Measurements from ENCODE around the gene MYO1G. TPM values are rescaled to one million over a fixed set of nuclear protein-coding genes. Genes with fewer than 3 reads are reported as not detected.

The MYO1G gene
- 8.7 TPM for total RNA-seq
- long read RNA-seq, transcript MYO1G-201 (22 exons, 3,267 nt): major isoform, 5 of 17 reads
- long read RNA-seq, partial matches to known transcripts: 12 of 17 reads
- long read RNA-seq, other reads (novel, unspliced or antisense): 0 of 17 reads

GRCh38 chr7:44978511-44979366 is at the start of gene MYO1G:
TSS of gene MYO1G (minus strand) at chr7:44979015. CDS start at chr7:44978961, 54 bp downstream.
- DNase-seq (ENCODE audit: low spot score): peak; percentile 88

GRCh38 chr7:45028138-45028919 is 49.5 kb upstream of the MYO1G start:
- DNase-seq (ENCODE audit: low spot score): peak; percentile 37

DNA sequence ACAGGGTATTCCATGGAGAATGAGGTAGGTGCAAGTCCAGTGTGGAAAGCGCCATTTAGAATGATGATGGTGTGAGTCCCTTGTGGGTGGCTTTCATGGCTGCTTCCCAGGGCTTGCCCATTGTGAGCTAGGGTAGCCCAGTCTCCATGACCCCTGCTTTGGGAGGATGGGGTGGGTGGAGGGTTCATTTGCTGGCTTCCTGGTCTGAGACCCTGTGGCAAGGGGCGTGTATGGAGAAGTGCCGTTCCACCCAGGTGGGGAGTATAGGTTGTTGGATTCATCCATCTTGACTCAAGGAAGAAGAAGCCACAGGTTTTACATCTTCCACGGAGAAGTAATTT is 48.9 kb upstream of the MYO1G start:
- DNase-seq (ENCODE audit: low spot score): no peak

- DNase-seq (ENCODE audit: low spot score): peak; percentile 72
Measured at GRCh38 chr7:45026984-45027773, 48.4 kb upstream of the MYO1G start.

DNA sequence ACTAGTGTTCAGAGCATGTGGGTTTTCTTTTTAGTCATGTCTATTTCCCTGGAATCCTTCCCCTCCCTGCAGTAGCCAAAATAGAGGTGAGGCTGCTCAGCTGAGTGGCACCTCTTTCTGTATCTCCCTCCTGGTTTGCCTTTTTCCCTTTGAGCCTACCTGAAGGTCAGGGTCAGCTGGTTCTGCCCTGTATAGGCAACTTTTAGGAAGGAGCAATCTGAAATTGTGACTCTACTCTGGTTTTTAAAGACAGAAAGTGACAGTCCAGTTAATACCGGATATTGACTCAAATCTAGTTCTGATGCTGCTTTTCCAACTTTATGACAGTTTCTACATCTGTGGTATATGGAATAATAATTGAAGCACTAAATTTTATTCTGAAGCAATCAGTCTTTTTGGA is 47.2 kb upstream of the MYO1G start:
- DNase-seq (ENCODE audit: low spot score): no peak

DNA sequence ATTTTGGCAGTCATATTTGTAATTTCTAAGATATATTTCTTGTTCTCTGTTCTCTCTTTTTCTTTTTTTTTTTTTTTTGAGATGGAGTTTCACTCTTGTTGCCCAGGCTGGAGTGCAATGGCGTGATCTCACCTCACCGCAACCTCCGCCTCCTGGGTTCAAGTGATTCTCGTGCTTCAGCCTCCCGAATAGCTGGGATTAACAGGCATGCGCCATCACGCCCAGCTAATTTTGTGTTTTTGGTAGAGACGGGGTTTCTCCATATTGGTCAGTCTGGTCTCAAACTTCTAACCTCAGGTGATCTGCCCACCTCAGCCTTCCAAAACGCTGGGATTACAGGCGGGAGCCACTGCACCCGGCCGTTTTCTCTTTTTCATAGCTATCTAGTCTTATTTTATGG is 46.7 kb upstream of the MYO1G start:
- peak; percentile 57 for DNase-seq (ENCODE audit: low spot score)

DNA sequence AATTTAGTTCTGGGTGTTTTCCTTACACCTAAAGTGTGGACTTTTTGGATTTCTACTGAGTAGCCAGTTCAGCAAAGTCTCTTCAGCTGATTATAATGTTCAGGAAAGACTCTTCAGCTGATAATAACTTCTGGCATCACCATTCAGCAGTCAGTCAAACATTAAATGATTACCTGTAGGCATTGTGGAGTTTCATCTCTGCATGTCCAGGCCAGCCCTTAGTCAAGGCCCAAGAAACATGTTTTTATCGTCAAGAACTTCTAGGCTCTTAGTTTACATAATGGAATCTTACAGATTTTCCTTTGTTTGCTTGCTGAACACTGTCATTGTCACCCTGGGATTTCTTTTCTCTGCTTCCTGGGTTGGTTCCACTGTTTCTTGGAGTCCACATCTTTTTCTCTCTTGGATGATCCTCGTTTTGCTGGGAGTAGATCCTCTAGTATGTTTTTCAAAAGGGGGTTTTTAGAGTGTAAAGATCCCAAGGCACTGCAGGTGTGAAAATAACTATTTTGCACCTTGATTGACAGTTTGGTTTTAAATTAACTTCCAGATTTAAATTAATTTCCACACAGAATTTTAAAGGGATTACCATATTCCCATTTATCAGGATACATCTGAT is 45.4 kb upstream of the MYO1G start:
- DNase-seq (ENCODE audit: low spot score): no peak

- DNase-seq (ENCODE audit: low spot score): peak; percentile 18
Measured at GRCh38 chr7:45021604-45022296, 42.9 kb upstream of the MYO1G start.

GRCh38 chr7:45020915-45021314 is 42.1 kb upstream of the MYO1G start:
- peak; percentile 35 for DNase-seq (ENCODE audit: low spot score)

DNA sequence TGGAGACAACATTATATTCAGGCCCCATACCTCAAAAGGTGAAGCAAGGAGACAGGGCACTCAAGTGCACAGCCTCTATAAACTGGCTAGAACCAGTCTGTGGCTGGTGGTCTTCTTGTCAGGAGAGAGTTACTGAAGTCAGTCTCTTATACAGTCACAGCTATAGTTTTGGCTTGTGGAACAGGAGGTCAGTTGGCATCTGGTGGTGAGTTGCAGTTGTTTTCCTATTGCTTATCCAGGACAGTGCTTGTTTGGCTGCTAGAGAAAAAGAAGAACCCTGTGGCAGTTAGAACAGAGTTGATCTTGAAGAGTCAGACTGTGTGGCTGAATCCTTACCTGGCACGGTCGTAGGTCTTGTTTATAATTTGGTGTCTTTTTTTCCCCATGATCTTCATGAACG is 38.4 kb upstream of the MYO1G start:
- DNase-seq (ENCODE audit: low spot score): no peak

GRCh38 chr7:45015313-45015712 is 36.5 kb upstream of the MYO1G start:
- no peak for DNase-seq (ENCODE audit: low spot score)

DNA sequence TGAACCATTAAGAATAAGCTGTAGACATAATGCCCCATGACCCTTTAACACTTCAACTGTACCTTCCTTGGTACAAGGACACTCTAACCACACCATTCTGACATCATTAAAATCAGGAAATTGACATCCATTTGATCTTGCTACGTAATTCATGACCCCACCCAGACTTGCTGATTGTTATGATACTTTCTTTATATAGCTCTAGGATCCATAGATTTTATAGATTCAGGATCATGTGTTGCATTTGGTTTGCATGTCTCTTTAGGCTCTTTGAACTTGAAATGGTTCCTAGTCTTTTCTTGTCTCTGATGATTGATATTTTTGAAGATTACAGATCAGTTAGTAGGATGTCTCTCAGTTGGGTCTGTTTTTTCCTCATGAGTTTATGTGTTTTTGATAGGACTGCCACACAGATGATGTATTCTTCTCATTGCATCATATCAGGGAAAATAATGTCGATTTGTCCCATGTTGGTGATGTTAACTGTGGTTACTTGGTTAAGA is 34.7 kb upstream of the MYO1G start:
- DNase-seq (ENCODE audit: low spot score): no peak

- DNase-seq (ENCODE audit: low spot score): no peak
Measured at GRCh38 chr7:45007571-45008328, 28.9 kb upstream of the MYO1G start.

- DNase-seq (ENCODE audit: low spot score): no peak
Measured at GRCh38 chr7:45007106-45007505, 28.3 kb upstream of the MYO1G start.

DNA sequence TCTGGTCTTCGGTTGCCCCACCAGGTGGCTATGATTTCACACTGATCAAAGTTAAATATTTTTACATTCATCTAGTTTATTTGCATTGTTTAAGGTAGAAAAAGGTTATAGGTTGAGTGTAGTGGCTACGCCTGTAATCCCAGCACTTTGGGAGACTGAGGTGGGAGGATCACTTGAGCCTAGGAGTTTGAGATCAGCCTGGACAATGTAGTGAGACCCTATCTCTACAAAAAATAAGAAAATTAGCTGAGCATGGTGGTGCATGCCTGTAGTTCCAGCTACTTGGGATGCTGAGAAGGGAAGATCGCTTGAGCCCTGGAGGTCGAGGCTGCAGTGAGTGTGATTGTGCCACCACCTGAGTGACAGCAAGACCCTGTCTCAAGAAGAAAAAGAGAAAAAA is 25.0 kb upstream of the MYO1G start:
- DNase-seq (ENCODE audit: low spot score): no peak

DNA sequence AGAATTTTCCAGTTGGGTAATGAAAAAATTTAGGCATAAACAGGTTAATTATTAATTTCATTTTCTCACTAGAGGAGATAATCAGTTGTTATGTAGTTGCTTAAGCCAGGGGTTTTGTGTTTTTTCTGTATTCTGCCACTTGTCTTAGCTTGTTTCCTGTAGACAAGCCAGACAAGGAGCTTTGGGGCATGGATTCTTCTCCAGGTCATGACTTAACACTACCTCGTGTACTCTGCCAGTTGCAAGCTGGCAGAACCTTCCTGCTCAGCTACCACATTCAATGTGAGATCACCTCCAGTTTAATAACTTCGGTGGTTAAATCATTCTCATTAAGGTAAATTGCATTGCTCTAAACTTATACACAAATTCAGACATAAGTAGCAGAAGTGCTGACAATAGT is 23.0 kb upstream of the MYO1G start:
- peak; percentile 8 for DNase-seq (ENCODE audit: low spot score)

GRCh38 chr7:45001138-45001694 is 22.4 kb upstream of the MYO1G start:
- DNase-seq (ENCODE audit: low spot score): peak; percentile 30

- no peak for DNase-seq (ENCODE audit: low spot score)
Measured at GRCh38 chr7:45000093-45001032, 21.5 kb upstream of the MYO1G start, which contains the start of gene CCM2. TSS of gene CCM2 (plus strand) at chr7:45000201. CDS start at chr7:45000334, 133 bp downstream.
